OCI-LY7 (cell line): Measurements from ENCODE around the gene STEAP3. TPM values are rescaled to one million over a fixed set of nuclear protein-coding genes. Genes with fewer than 3 reads are reported as not detected.

Experiments
- BruUV-seq: library from RNA; stranded (reverse); fragments of 400-500 nt; replicated peaks from 2 replicates; lab custom pipeline; 2021; lab: Mats Ljungman, UMichigan
- CTCF ChIA-PET: fragments of 300-600 bp; sonication (Branson Sonifier 250); formaldehyde crosslinking; loops from one replicate; lab custom pipeline; 2022; ENCODE audit warnings: antibody characterized with exemption; ENCODE audit not compliant: unreplicated experiment; lab: Charles Lee
- POLR2A ChIA-PET: fragments of 300-600 bp; sonication (Branson Sonifier 250); formaldehyde crosslinking; loops from one replicate; lab custom pipeline; 2022; ENCODE audit warnings: antibody characterized with exemption; lab: Charles Lee
- DNase-seq: peaks from one replicate; pipeline ENCODE4 v3.0.0-alpha.2; 2015; ENCODE audit warnings: low spot score
- H2AFZ ChIP-seq: fragments of 200-600 bp; sonication (generic), shearing (Covaris generic); 2 replicates; pipeline ENCODE4 v1.6.1; 2014; ENCODE audit warnings: mild to moderate bottlenecking, antibody characterized with exemption, low read length, moderate library complexity
- H3K27ac ChIP-seq: fragments of 200-600 bp; sonication (generic); 2 replicates; pipeline ENCODE4 v1.5.1; 2014; ENCODE audit warnings: mixed run types, low read depth, mild to moderate bottlenecking, moderate library complexity, low read length, inconsistent platforms; ENCODE audit not compliant: poor library complexity, severe bottlenecking
- H3K36me3 ChIP-seq: fragments of 200-600 bp; sonication (generic); 2 replicates; pipeline ENCODE4 v1.6.1; 2014; ENCODE audit warnings: mild to moderate bottlenecking, antibody characterized with exemption, low read length, moderate library complexity, mixed read lengths; ENCODE audit not compliant: insufficient read depth
- H3K4me1 ChIP-seq: fragments of 200-600 bp; sonication (generic); 2 replicates; pipeline ENCODE4 v1.5.1; 2014; ENCODE audit warnings: mild to moderate bottlenecking, low read length; ENCODE audit not compliant: insufficient read depth, poor library complexity, severe bottlenecking
- H3K4me2 ChIP-seq: fragments of 200-600 bp; sonication (generic); 2 replicates; pipeline ENCODE4 v1.6.1; 2014; ENCODE audit warnings: mild to moderate bottlenecking, low read length
- H3K4me3 ChIP-seq: fragments of 200-600 bp; sonication (generic); 2 replicates; pipeline ENCODE4 v1.5.1; 2014; ENCODE audit warnings: mild to moderate bottlenecking, low read depth, low read length; ENCODE audit not compliant: poor library complexity, severe bottlenecking
- H3K79me2 ChIP-seq: fragments of 200-600 bp; sonication (generic); 2 replicates; pipeline ENCODE4 v1.6.1; 2016; ENCODE audit warnings: low read depth, mild to moderate bottlenecking, low read length, moderate library complexity, mixed read lengths; ENCODE audit not compliant: insufficient read depth
- H3K9me2 ChIP-seq: fragments of 200-600 bp; sonication (generic); 2 replicates; pipeline ENCODE4 v1.6.1; 2016; ENCODE audit warnings: mild to moderate bottlenecking, low read length, mixed read lengths; ENCODE audit not compliant: insufficient read depth
- H3K9me3 ChIP-seq: fragments of 200-600 bp; sonication (generic); 2 replicates; pipeline ENCODE4 v1.6.1; 2014; ENCODE audit warnings: mild to moderate bottlenecking, mixed run types, low read length, mixed read lengths
- H4K20me1 ChIP-seq: fragments of 200-600 bp; sonication (generic); 2 replicates; pipeline ENCODE4 v1.6.1; 2014; ENCODE audit warnings: mild to moderate bottlenecking, antibody characterized with exemption, low read length, moderate library complexity, mixed read lengths; ENCODE audit not compliant: insufficient read depth
- CTCF ChIP-seq: fragments of 200-600 bp; sonication (generic); conservative IDR thresholded peaks from 2 replicates; pipeline ENCODE4 v1.5.1; 2014; ENCODE audit warnings: mild to moderate bottlenecking, antibody characterized with exemption, low read length, moderate library complexity, mixed read lengths
- EZH2phosphoT487 ChIP-seq: fragments of 200-600 bp; sonication (generic); IDR thresholded peaks from 2 replicates; pipeline ENCODE4 v1.6.1; 2018; ENCODE audit warnings: low read depth, borderline replicate concordance, mild to moderate bottlenecking, mixed run types, antibody characterized with exemption, low read length, moderate library complexity, mixed read lengths
- intact Hi-C: fragments of 100-400 bp; cut with micrococcal nuclease; formaldehyde crosslinking; loops from one replicate; pipeline ENCODE4 v1.10.0; 2022; ENCODE audit not compliant: unreplicated experiment
- total RNA-seq, 2 experiments: library from RNA; depleted of rRNA in 1 of 2; stranded (reverse); fragments of >200 nt in 1 of 2; shearing (Covaris generic) in 1 of 2; gene quantifications; 2 replicates each; pipeline ENCODE4 v1.2.3, GENCODE V29; 2014 to 2022

Gene STEAP3
- total RNA-seq, 2 experiments from 2014 or later: not detected

GRCh38 chr2:119222863-119223520 is 642 bp upstream of the STEAP3 start:
- POLR2A ChIA-PET: no interaction called here
- Histone ChIP-seq H4K20me1 (no peaks in the 10 kb centered on the region; the same call in 1 of the 2 replicates), H3K4me1 (no peaks in the 10 kb centered on the region), H3K9me3 (no peaks in the 10 kb centered on the region), H3K27ac (no peak overlapping the region), H3K79me2 (no peaks in the 10 kb centered on the region), H2AFZ (no peak overlapping the region), H3K9me2 (no peaks in the 10 kb centered on the region), H3K4me3 (no peak overlapping the region), H3K4me2 (no peak overlapping the region), H3K36me3 (no peaks in the 10 kb centered on the region)
- DNase-seq: no peak
- intact Hi-C loops: no loop called here
- CTCF ChIA-PET: interaction anchor here (0.6 kb wide), 1 partner anchor 50 kb away, joined by 9 read pairs; no protein-coding TSS in a partner anchor
- TF ChIP-seq EZH2phosphoT487: no peak
- no peak for TF ChIP-seq CTCF
- BruUV-seq: no TSS peak

- H2AFZ ChIP-seq: no peak overlapping the region
- BruUV-seq: no TSS peak
- ChIA-PET POLR2A (no interaction called here), CTCF (no interaction called here)
- H3K4me2 ChIP-seq: no peak overlapping the region
- H3K4me3 ChIP-seq: no peak overlapping the region
- no peaks in the 10 kb centered on the region for H3K4me1 ChIP-seq
- intact Hi-C loops: no loop called here
- no peaks in the 10 kb centered on the region; the same call in 1 of the 2 replicates for H4K20me1 ChIP-seq
- DNase-seq: no peak
- no peak for TF ChIP-seq EZH2phosphoT487
- no peak for TF ChIP-seq CTCF
- H3K27ac ChIP-seq: no peak overlapping the region
- no peaks in the 10 kb centered on the region for H3K36me3 ChIP-seq
- H3K79me2 ChIP-seq: no peaks in the 10 kb centered on the region
- H3K9me3 ChIP-seq: no peaks in the 10 kb centered on the region
- no peaks in the 10 kb centered on the region for H3K9me2 ChIP-seq
Observed at GRCh38 chr2:119224391-119225104, 914 bp downstream of the STEAP3 start.
